ENCODE measurements around the gene ZNF790. TPM values are rescaled to one million over a fixed set of nuclear protein-coding genes. Genes with fewer than 3 reads are reported as not detected.

ZNF790 gene
- total RNA-seq, 1 experiment from 2014 or later = 6.8 TPM

DNA sequence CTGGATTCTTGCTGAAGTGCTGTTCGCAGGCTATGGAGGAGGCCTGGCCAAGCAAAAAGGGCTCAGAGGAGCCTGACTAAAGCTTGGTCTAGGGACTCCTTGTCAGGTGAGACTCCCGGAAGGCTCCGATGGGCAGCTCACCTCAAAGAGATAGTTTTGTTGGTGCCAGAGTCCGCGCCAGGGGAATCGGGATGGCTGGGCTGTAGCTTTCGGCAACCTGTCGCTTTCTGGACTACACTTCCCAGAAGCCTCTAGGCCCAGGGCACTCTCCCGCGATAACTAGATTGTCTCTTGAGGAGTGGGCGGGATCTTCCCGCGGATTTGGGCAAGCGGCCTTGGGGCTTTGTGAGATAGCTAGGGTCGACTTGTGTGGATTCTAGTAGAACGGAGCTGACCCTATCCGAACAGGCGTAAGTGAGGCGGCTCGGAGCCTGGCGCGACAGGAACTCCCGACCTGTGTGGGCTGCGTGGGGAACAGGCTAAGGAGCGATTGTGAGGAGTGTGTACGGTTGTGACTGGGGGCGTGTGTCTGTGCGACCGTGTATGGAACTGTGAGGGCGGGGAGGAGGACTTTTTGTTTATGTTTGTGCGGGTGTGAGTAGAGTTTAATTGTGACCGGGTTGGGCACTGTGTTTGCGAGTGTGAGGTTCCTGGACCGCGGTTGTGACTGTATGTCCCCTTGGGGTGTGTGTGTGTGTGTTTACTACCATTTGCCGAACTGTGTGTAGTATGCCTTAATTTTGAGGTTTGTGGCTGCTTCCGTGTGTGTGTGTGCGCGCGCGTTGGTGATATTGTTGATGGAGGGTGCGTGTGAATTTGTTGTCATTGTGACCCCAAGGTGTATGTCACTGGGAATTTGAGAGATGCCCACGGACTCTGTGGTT, 12.6 kb upstream of the ZNF790 start, which contains the start of gene ZNF345 (continued):
- TF ChIP-seq, protein P1, sequence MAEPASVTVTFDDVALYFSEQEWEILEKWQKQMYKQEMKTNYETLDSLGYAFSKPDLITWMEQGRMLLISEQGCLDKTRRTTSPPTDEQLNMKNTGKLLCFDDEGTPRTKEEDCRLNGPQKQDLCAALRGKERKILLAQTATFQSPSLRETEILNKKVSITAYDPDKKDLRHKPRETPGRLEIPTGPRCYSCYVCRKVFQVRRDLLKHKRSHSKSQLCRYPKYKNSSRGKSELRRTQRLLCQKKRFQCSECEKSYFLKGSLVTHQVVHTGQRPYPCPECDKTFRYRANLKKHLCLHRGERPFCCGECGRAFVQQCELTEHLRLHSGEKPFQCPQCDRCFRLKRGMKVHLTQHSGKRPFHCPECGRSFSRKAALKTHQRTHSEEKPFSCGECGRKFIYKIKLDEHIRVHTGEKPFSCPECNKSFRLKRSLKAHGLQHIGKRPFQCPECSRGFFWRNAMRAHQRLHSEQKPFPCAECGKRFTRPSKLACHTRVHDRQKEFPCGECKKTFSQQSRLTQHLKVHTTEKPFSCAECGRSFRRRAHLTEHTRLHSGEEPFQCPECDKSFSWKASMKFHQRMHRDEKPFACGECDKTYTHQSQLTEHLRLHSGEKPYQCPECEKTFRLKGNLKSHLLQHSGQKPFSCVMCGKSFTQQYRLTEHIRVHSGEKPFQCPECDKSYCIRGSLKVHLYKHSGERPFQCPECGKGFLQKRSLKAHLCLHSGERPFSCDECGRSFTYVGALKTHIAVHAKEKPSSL (CRISPR knock-in tag; conservative IDR thresholded peaks at IDR 0.05) = no peak
- TF ChIP-seq, protein P2, sequence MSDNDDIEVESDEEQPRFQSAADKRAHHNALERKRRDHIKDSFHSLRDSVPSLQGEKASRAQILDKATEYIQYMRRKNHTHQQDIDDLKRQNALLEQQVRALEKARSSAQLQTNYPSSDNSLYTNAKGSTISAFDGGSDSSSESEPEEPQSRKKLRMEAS (CRISPR knock-in tag; IDR thresholded peaks at IDR 0.05) = no peak
- TF ChIP-seq, protein P3, sequence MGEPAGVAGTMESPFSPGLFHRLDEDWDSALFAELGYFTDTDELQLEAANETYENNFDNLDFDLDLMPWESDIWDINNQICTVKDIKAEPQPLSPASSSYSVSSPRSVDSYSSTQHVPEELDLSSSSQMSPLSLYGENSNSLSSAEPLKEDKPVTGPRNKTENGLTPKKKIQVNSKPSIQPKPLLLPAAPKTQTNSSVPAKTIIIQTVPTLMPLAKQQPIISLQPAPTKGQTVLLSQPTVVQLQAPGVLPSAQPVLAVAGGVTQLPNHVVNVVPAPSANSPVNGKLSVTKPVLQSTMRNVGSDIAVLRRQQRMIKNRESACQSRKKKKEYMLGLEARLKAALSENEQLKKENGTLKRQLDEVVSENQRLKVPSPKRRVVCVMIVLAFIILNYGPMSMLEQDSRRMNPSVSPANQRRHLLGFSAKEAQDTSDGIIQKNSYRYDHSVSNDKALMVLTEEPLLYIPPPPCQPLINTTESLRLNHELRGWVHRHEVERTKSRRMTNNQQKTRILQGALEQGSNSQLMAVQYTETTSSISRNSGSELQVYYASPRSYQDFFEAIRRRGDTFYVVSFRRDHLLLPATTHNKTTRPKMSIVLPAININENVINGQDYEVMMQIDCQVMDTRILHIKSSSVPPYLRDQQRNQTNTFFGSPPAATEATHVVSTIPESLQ (CRISPR knock-in tag; IDR thresholded peaks at IDR 0.05) = no peak
- 0 out of 2 replicates have a peak, but pooled peaks have one; percentile 50 for TF ChIP-seq GABPB1 (CRISPR knock-in tag; IDR thresholded peaks at IDR 0.05)
- 0 out of 2 replicates have a peak, but pooled peaks have one; percentile 13 for TF ChIP-seq NFE2L1 (CRISPR knock-in tag; IDR thresholded peaks at IDR 0.05)
- TF ChIP-seq TEAD4 (CRISPR knock-in tag; IDR thresholded peaks at IDR 0.05) = no peak
- TF ChIP-seq ZNF317 (CRISPR knock-in tag; IDR thresholded peaks at IDR 0.05; ENCODE audit: borderline replicate concordance, low read depth) = no peak
- no peak for TF ChIP-seq ZBTB21 (CRISPR knock-in tag; IDR thresholded peaks at IDR 0.05; ENCODE audit: borderline replicate concordance)
- TF ChIP-seq, protein P4, sequence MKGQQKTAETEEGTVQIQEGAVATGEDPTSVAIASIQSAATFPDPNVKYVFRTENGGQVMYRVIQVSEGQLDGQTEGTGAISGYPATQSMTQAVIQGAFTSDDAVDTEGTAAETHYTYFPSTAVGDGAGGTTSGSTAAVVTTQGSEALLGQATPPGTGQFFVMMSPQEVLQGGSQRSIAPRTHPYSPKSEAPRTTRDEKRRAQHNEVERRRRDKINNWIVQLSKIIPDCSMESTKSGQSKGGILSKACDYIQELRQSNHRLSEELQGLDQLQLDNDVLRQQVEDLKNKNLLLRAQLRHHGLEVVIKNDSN (CRISPR knock-in tag; IDR thresholded peaks at IDR 0.05) = no peak
- TF ChIP-seq, protein P5, sequence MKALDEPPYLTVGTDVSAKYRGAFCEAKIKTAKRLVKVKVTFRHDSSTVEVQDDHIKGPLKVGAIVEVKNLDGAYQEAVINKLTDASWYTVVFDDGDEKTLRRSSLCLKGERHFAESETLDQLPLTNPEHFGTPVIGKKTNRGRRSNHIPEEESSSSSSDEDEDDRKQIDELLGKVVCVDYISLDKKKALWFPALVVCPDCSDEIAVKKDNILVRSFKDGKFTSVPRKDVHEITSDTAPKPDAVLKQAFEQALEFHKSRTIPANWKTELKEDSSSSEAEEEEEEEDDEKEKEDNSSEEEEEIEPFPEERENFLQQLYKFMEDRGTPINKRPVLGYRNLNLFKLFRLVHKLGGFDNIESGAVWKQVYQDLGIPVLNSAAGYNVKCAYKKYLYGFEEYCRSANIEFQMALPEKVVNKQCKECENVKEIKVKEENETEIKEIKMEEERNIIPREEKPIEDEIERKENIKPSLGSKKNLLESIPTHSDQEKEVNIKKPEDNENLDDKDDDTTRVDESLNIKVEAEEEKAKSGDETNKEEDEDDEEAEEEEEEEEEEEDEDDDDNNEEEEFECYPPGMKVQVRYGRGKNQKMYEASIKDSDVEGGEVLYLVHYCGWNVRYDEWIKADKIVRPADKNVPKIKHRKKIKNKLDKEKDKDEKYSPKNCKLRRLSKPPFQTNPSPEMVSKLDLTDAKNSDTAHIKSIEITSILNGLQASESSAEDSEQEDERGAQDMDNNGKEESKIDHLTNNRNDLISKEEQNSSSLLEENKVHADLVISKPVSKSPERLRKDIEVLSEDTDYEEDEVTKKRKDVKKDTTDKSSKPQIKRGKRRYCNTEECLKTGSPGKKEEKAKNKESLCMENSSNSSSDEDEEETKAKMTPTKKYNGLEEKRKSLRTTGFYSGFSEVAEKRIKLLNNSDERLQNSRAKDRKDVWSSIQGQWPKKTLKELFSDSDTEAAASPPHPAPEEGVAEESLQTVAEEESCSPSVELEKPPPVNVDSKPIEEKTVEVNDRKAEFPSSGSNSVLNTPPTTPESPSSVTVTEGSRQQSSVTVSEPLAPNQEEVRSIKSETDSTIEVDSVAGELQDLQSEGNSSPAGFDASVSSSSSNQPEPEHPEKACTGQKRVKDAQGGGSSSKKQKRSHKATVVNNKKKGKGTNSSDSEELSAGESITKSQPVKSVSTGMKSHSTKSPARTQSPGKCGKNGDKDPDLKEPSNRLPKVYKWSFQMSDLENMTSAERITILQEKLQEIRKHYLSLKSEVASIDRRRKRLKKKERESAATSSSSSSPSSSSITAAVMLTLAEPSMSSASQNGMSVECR (CRISPR knock-in tag; IDR thresholded peaks at IDR 0.05; ENCODE audit: borderline replicate concordance) = no peak; the same call in none of the 2 replicates
- TF ChIP-seq ZNF219 (CRISPR knock-in tag; IDR thresholded peaks at IDR 0.05; ENCODE audit: borderline replicate concordance) = no peak
- TF ChIP-seq MXD4 (CRISPR knock-in tag; IDR thresholded peaks at IDR 0.05; ENCODE audit: borderline replicate concordance) = no peak
- 0 out of 2 replicates have a peak, but pooled peaks have one; percentile 12 for TF ChIP-seq FOXK1 (CRISPR knock-in tag; IDR thresholded peaks at IDR 0.05)
- no peak for TF ChIP-seq ETV6 (CRISPR knock-in tag; IDR thresholded peaks at IDR 0.05)
- TF ChIP-seq, protein P6, sequence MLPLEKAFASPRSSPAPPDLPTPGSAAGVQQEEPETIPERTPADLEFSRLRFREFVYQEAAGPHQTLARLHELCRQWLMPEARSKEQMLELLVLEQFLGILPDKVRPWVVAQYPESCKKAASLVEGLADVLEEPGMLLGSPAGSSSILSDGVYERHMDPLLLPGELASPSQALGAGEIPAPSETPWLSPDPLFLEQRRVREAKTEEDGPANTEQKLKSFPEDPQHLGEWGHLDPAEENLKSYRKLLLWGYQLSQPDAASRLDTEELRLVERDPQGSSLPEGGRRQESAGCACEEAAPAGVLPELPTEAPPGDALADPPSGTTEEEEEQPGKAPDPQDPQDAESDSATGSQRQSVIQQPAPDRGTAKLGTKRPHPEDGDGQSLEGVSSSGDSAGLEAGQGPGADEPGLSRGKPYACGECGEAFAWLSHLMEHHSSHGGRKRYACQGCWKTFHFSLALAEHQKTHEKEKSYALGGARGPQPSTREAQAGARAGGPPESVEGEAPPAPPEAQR (CRISPR knock-in tag; IDR thresholded peaks at IDR 0.05) = no peak
- TF ChIP-seq, protein P7, sequence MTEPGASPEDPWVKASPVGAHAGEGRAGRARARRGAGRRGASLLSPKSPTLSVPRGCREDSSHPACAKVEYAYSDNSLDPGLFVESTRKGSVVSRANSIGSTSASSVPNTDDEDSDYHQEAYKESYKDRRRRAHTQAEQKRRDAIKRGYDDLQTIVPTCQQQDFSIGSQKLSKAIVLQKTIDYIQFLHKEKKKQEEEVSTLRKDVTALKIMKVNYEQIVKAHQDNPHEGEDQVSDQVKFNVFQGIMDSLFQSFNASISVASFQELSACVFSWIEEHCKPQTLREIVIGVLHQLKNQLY (CRISPR knock-in tag; IDR thresholded peaks at IDR 0.05) = no peak
- TF ChIP-seq ESRRA (CRISPR knock-in tag; IDR thresholded peaks at IDR 0.05; ENCODE audit: borderline replicate concordance) = no peak
- no peak for TF ChIP-seq RORB (CRISPR knock-in tag; IDR thresholded peaks at IDR 0.05)
- TF ChIP-seq ZNF232 (CRISPR knock-in tag; IDR thresholded peaks at IDR 0.05) = no peak
- no peak for TF ChIP-seq FOXJ3 (CRISPR knock-in tag; IDR thresholded peaks at IDR 0.05; ENCODE audit: borderline replicate concordance)
- no peak for TF ChIP-seq CBFB (CRISPR knock-in tag; IDR thresholded peaks at IDR 0.05; ENCODE audit: low read depth)
- TF ChIP-seq SOX15 (CRISPR knock-in tag; IDR thresholded peaks at IDR 0.05) = no peak
- no peak for TF ChIP-seq ZNF138 (CRISPR knock-in tag; conservative IDR thresholded peaks at IDR 0.05)
- TF ChIP-seq, protein P8, sequence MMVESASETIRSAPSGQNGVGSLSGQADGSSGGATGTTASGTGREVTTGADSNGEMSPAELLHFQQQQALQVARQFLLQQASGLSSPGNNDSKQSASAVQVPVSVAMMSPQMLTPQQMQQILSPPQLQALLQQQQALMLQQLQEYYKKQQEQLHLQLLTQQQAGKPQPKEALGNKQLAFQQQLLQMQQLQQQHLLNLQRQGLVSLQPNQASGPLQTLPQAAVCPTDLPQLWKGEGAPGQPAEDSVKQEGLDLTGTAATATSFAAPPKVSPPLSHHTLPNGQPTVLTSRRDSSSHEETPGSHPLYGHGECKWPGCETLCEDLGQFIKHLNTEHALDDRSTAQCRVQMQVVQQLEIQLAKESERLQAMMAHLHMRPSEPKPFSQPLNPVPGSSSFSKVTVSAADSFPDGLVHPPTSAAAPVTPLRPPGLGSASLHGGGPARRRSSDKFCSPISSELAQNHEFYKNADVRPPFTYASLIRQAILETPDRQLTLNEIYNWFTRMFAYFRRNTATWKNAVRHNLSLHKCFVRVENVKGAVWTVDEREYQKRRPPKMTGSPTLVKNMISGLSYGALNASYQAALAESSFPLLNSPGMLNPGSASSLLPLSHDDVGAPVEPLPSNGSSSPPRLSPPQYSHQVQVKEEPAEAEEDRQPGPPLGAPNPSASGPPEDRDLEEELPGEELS (CRISPR knock-in tag; IDR thresholded peaks at IDR 0.05) = 0 out of 2 replicates have a peak, but pooled peaks have one; percentile 23

Measured in WTC11 (cell line).